Trophoblast cell (in vitro differentiated cells and primary cell): Measurements from ENCODE around the gene C3orf22.

Source experiments
- DNase-seq, 2 donors: peaks; one replicate each; pipeline ENCODE4 v3.0.0-alpha.2; 2016
- H2AFZ ChIP-seq: 2 replicates; pipeline ENCODE4 v1.6.1; 2013; ENCODE audit warnings: low read length, moderate library complexity, mild to moderate bottlenecking; ENCODE audit not compliant: insufficient read depth, poor library complexity
- H2AK5ac ChIP-seq: 2 replicates; pipeline ENCODE4 v1.6.1; 2013; ENCODE audit warnings: mild to moderate bottlenecking, low read length
- H2BK120ac ChIP-seq: 2 replicates; pipeline ENCODE4 v1.6.1; 2013; ENCODE audit warnings: low read length, mild to moderate bottlenecking, moderate library complexity; ENCODE audit not compliant: insufficient read depth, poor library complexity
- H2BK12ac ChIP-seq: 2 replicates; pipeline ENCODE4 v1.6.1; 2013; ENCODE audit warnings: mild to moderate bottlenecking, low read length, moderate library complexity
- H2BK5ac ChIP-seq: 2 replicates; pipeline ENCODE4 v1.6.1; 2013; ENCODE audit warnings: low read length, low read depth, moderate library complexity, mild to moderate bottlenecking; ENCODE audit not compliant: poor library complexity
- H3K14ac ChIP-seq: 2 replicates; pipeline ENCODE4 v1.6.1; 2013; ENCODE audit warnings: mild to moderate bottlenecking, low read length
- H3K18ac ChIP-seq: 2 replicates; pipeline ENCODE4 v1.6.1; 2013; ENCODE audit warnings: mild to moderate bottlenecking, low read length
- H3K23ac ChIP-seq: 2 replicates; pipeline ENCODE4 v1.6.1; 2013; ENCODE audit warnings: low read length
- H3K27ac ChIP-seq: 2 replicates; pipeline ENCODE4 v1.5.1; 2013; ENCODE audit warnings: low read depth, mild to moderate bottlenecking, inconsistent platforms, low read length, moderate library complexity
- H3K27me3 ChIP-seq: 2 replicates; pipeline ENCODE4 v1.6.1; 2013; ENCODE audit warnings: inconsistent platforms, mild to moderate bottlenecking, low read length, moderate library complexity; ENCODE audit not compliant: insufficient read depth
- H3K36me3 ChIP-seq, 2 experiments: 1 replicate in 1 of 2; 2 replicates in 1 of 2; pipeline ENCODE4 v1.6.1; 2013; ENCODE audit warnings: low read length in 2 of 2, mild to moderate bottlenecking in 2 of 2, moderate library complexity in 1 of 2; ENCODE audit not compliant: insufficient read depth in 2 of 2, control insufficient read depth in 1 of 2
- H3K4ac ChIP-seq: 2 replicates; pipeline ENCODE4 v1.6.1; 2013; ENCODE audit warnings: low read depth, mild to moderate bottlenecking, low read length, moderate library complexity
- H3K4me1 ChIP-seq, 2 experiments: 1 replicate in 1 of 2; 2 replicates in 1 of 2; pipeline ENCODE4 v1.6.1; 2013; ENCODE audit warnings: low read length in 2 of 2, mild to moderate bottlenecking in 2 of 2, moderate library complexity in 1 of 2; ENCODE audit not compliant: insufficient read depth in 2 of 2, control insufficient read depth in 1 of 2
- H3K4me2 ChIP-seq: 2 replicates; pipeline ENCODE4 v1.6.1; 2013; ENCODE audit warnings: inconsistent platforms, mild to moderate bottlenecking, low read length, moderate library complexity
- H3K4me3 ChIP-seq: 2 replicates; pipeline ENCODE4 v1.5.1; 2013; ENCODE audit warnings: mild to moderate bottlenecking, low read depth, low read length, inconsistent platforms
- H3K79me1 ChIP-seq: one replicate; pipeline ENCODE4 v1.6.1; 2013; ENCODE audit warnings: low read length
- H3K79me2 ChIP-seq: 2 replicates; pipeline ENCODE4 v1.6.1; 2013; ENCODE audit warnings: low read length, mild to moderate bottlenecking; ENCODE audit not compliant: control insufficient read depth, insufficient read depth, poor library complexity
- H3K9ac ChIP-seq: 2 replicates; pipeline ENCODE4 v1.6.1; 2013; ENCODE audit warnings: mild to moderate bottlenecking, low read length
- H3K9me3 ChIP-seq: 2 replicates; pipeline ENCODE4 v1.6.1; 2013; ENCODE audit warnings: low read depth, mild to moderate bottlenecking, control low read depth, inconsistent platforms, low read length; ENCODE audit not compliant: insufficient read depth
- H4K12ac ChIP-seq: 2 replicates; pipeline ENCODE4 v1.6.1; 2013; ENCODE audit warnings: low read depth, mild to moderate bottlenecking, low read length, moderate library complexity
- H4K8ac ChIP-seq: 2 replicates; pipeline ENCODE4 v1.6.1; 2013; ENCODE audit warnings: low read depth, mild to moderate bottlenecking, low read length, moderate library complexity
- H4K91ac ChIP-seq: one replicate; pipeline ENCODE4 v1.6.1; 2013; ENCODE audit warnings: low read depth, mild to moderate bottlenecking, low read length, moderate library complexity
- WGBS: extraction: QIAGEN DNeasy Blood & Tissue Kit; methylation state at CpG from one replicate; pipeline ENCODE4 v1.1.7; 2013; ENCODE audit warnings: missing lambda C conversion rate; ENCODE audit not compliant: insufficient read length, insufficient coverage; ENCODE audit errors: extremely low coverage; 5-methylcytosine and 5-hydroxymethylcytosine counted together

The C3orf22 gene

GRCh38 chr3:126581569-126581968 lies 22.8 kb upstream of the C3orf22 start:
- Histone ChIP-seq H3K36me3 (no peaks in the 10 kb centered on the region), H3K4me3 (no peak overlapping the region), H3K4me2 (no peak overlapping the region), H3K79me2 (no peaks in the 10 kb centered on the region), H3K27ac (no peak overlapping the region), H3K27me3 (no peaks in the 10 kb centered on the region), H3K9me3 (no peaks in the 10 kb centered on the region), H3K79me1 (no peaks in the 10 kb centered on the region), H3K4me1 (no peaks in the 10 kb centered on the region), H3K18ac (no peak overlapping the region), H2BK5ac (no peak overlapping the region), H3K14ac (no peak overlapping the region), H2AK5ac (no peak overlapping the region), H2BK120ac (no peak overlapping the region), H4K91ac (no peak overlapping the region), H3K23ac (no peak overlapping the region), H3K9ac (no peak overlapping the region), H2AFZ (no peak overlapping the region), H4K12ac (no peak overlapping the region), H4K8ac (no peak overlapping the region), H3K4ac (no peak overlapping the region), H2BK12ac (no peak overlapping the region)
- WGBS = no CpG with 5 or more reads among the region's 2 CpGs
- DNase-seq = no peak

GRCh38 chr3:126580746-126581145 lies 22.0 kb upstream of the C3orf22 start:
- H3K14ac ChIP-seq = no peak overlapping the region
- WGBS = no CpG with 5 or more reads among the region's 5 CpGs
- no peak overlapping the region for H3K4me3 ChIP-seq
- no peaks in the 10 kb centered on the region for H3K36me3 ChIP-seq
- no peaks in the 10 kb centered on the region for H3K9me3 ChIP-seq
- H2BK12ac ChIP-seq = no peak overlapping the region
- no peak overlapping the region for H2AFZ ChIP-seq
- H4K8ac ChIP-seq = no peak overlapping the region
- no peak overlapping the region for H4K91ac ChIP-seq
- H4K12ac ChIP-seq = no peak overlapping the region
- no peak overlapping the region for H2BK5ac ChIP-seq
- no peak for DNase-seq
- no peak overlapping the region for H3K4ac ChIP-seq
- no peaks in the 10 kb centered on the region for H3K79me1 ChIP-seq
- no peak overlapping the region for H3K27ac ChIP-seq
- no peak overlapping the region for H3K4me2 ChIP-seq
- H3K18ac ChIP-seq = no peak overlapping the region
- no peaks in the 10 kb centered on the region for H3K27me3 ChIP-seq
- H3K9ac ChIP-seq = no peak overlapping the region
- no peaks in the 10 kb centered on the region for H3K4me1 ChIP-seq
- no peaks in the 10 kb centered on the region for H3K79me2 ChIP-seq
- no peak overlapping the region for H2BK120ac ChIP-seq
- no peak overlapping the region for H2AK5ac ChIP-seq
- H3K23ac ChIP-seq = no peak overlapping the region

GRCh38 chr3:126578702-126579101 lies 20.0 kb upstream of the C3orf22 start:
- Histone ChIP-seq H3K27ac (no peak overlapping the region), H2BK120ac (no peak overlapping the region), H4K12ac (no peak overlapping the region), H3K4me3 (no peak overlapping the region), H3K9me3 (no peaks in the 10 kb centered on the region), H2BK5ac (no peak overlapping the region), H2AFZ (no peak overlapping the region), H3K14ac (no peak overlapping the region), H2AK5ac (no peak overlapping the region), H3K4me1 (no peaks in the 10 kb centered on the region), H3K9ac (no peak overlapping the region), H3K79me1 (no peaks in the 10 kb centered on the region), H4K8ac (no peak overlapping the region), H3K23ac (no peak overlapping the region), H3K79me2 (no peaks in the 10 kb centered on the region), H3K36me3 (no peaks in the 10 kb centered on the region), H3K4ac (no peak overlapping the region), H3K27me3 (no peaks in the 10 kb centered on the region), H2BK12ac (no peak overlapping the region), H4K91ac (no peak overlapping the region), H3K18ac (no peak overlapping the region), H3K4me2 (no peak overlapping the region)
- no peak for DNase-seq
- no CpG with 5 or more reads among the region's 7 CpGs for WGBS

- no peak overlapping the region for H3K14ac ChIP-seq
- H3K27ac ChIP-seq = no peak overlapping the region
- no peaks in the 10 kb centered on the region for H3K27me3 ChIP-seq
- no peak overlapping the region for H2BK120ac ChIP-seq
- WGBS = no CpG with 5 or more reads among the region's 2 CpGs
- H3K4ac ChIP-seq = no peak overlapping the region
- no peak overlapping the region for H4K91ac ChIP-seq
- H3K9ac ChIP-seq = no peak overlapping the region
- H3K18ac ChIP-seq = no peak overlapping the region
- no peak overlapping the region for H2BK5ac ChIP-seq
- no peaks in the 10 kb centered on the region for H3K9me3 ChIP-seq
- H3K4me3 ChIP-seq = no peak overlapping the region
- H3K4me2 ChIP-seq = no peak overlapping the region
- H3K79me2 ChIP-seq = no peaks in the 10 kb centered on the region
- no peak overlapping the region for H4K8ac ChIP-seq
- no peak overlapping the region for H2AK5ac ChIP-seq
- no peaks in the 10 kb centered on the region for H3K36me3 ChIP-seq
- no peak overlapping the region for H2BK12ac ChIP-seq
- no peak overlapping the region for H2AFZ ChIP-seq
- H4K12ac ChIP-seq = no peak overlapping the region
- H3K79me1 ChIP-seq = no peaks in the 10 kb centered on the region
- no peak overlapping the region for H3K23ac ChIP-seq
- no peak for DNase-seq
- H3K4me1 ChIP-seq = no peaks in the 10 kb centered on the region
Measured at GRCh38 chr3:126577261-126577660, 18.5 kb upstream of the C3orf22 start.
